Parathyroid adenoma (tissue), 2 donors: ENCODE results near the gene ATRN.
A peak's percentile ranks its signal among the peaks of the same experiment; 100 is the strongest.

ENCODE experiments used
- H2AFZ ChIP-seq: fragments of 300-600 bp; sonication (generic); one replicate; pipeline ENCODE4 v1.7.0; 2017; ENCODE audit warnings: antibody characterized with exemption, mild to moderate bottlenecking
- H3K27ac ChIP-seq: fragments of 300-600 bp; sonication (generic); one replicate; pipeline ENCODE4 v1.7.0; 2017
- H3K27me3 ChIP-seq: fragments of 300-600 bp; sonication (generic); one replicate; pipeline ENCODE4 v1.7.0; 2017; ENCODE audit warnings: low read length; ENCODE audit not compliant: control insufficient read depth, insufficient read depth
- H3K36me3 ChIP-seq: fragments of 300-600 bp; sonication (generic); one replicate; pipeline ENCODE4 v1.7.0; 2017; ENCODE audit warnings: low read length; ENCODE audit not compliant: control insufficient read depth, insufficient read depth
- H3K4me1 ChIP-seq: fragments of 300-600 bp; sonication (generic); one replicate; pipeline ENCODE4 v1.7.0; 2017; ENCODE audit warnings: control low read depth
- H3K4me2 ChIP-seq: fragments of 300-600 bp; sonication (generic); one replicate; pipeline ENCODE4 v1.7.0; 2017; ENCODE audit warnings: low read length
- H3K4me3 ChIP-seq: fragments of 300-600 bp; sonication (generic); one replicate; pipeline ENCODE4 v1.7.0; 2017; ENCODE audit warnings: low read depth, low read length
- H3K79me2 ChIP-seq: fragments of 300-600 bp; sonication (generic); one replicate; pipeline ENCODE4 v1.7.0; 2017; ENCODE audit warnings: control low read depth
- H3K9ac ChIP-seq: fragments of 300-600 bp; sonication (generic); one replicate; pipeline ENCODE4 v1.7.0; 2017; ENCODE audit warnings: mild to moderate bottlenecking
- H3K9me3 ChIP-seq: fragments of 300-600 bp; sonication (generic); one replicate; pipeline ENCODE4 v1.7.0; 2017; ENCODE audit warnings: low read length; ENCODE audit not compliant: control insufficient read depth
- CTCF ChIP-seq: fragments of 300-600 bp; sonication (generic); IDR thresholded peaks from one replicate; pipeline ENCODE4 v1.7.0; 2017; ENCODE audit warnings: antibody characterized with exemption, mild to moderate bottlenecking
- donor health status: primary hyperparathyroidism.

The ATRN gene

DNA sequence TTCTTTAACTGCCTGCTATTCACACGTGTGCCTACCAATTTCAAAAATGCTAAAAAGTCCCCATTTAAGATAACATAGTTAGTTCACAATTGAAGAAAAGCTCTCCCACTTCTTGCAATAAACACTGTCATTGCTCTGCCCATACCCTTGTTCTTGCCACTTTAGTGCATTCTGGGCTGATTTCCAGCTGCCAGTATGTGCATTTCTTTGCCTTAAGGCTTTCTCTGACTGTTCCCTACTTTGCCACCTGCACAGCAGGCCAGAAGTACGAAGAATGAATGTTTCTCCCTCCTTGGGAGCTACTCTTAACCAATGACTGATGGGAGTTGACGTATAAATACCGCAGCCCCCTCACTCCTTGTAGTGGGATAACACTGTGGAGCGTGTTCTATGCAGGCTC, 16.0 kb upstream of the ATRN start:
- Histone ChIP-seq H2AFZ (no peak overlapping the region), H3K36me3 (no peaks in the 10 kb centered on the region), H3K27ac (no peak overlapping the region), H3K79me2 (no peaks in the 10 kb centered on the region), H3K4me1 (peaks cover 2% of the 10 kb centered on the region), H3K4me3 (no peak overlapping the region), H3K27me3 (no peaks in the 10 kb centered on the region), H3K9ac (no peak overlapping the region), H3K9me3 (no peaks in the 10 kb centered on the region), H3K4me2 (no peak overlapping the region)
- no peak for TF ChIP-seq CTCF

GRCh38 chr20:3456648-3457047, 14.2 kb upstream of the ATRN start:
- Histone ChIP-seq H2AFZ (no peak overlapping the region), H3K36me3 (no peaks in the 10 kb centered on the region), H3K27ac (no peak overlapping the region), H3K9me3 (no peaks in the 10 kb centered on the region), H3K9ac (no peak overlapping the region), H3K79me2 (no peaks in the 10 kb centered on the region), H3K4me3 (no peak overlapping the region), H3K27me3 (no peaks in the 10 kb centered on the region), H3K4me1 (peaks cover 8% of the 10 kb centered on the region), H3K4me2 (no peak overlapping the region)
- no peak for TF ChIP-seq CTCF

DNA sequence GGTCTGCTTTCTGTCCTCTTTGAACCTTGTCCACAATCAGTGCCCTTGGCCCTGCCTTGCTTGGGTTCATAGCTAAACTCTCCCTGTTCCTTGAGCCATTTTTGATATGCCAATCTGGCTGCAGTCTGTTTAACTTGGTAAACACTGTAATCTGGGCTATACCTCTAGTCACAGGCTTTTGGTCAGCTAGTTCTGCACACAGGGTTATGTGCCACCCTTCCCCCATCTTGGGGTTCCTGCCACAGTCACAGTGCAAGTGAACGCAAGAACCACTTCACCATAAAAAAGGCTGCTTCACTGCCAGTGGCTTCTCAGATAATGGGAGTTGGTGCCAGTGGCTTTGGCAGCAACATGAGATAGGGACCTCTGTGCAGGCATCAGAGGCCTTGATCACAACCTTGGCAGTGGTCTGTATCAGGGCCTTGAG, 10.9 kb upstream of the ATRN start:
- no peaks in the 10 kb centered on the region for H3K27me3 ChIP-seq
- H3K9me3 ChIP-seq, result no peaks in the 10 kb centered on the region
- no peak overlapping the region for H3K4me2 ChIP-seq
- H3K9ac ChIP-seq, result no peak overlapping the region
- H3K79me2 ChIP-seq, result no peaks in the 10 kb centered on the region
- peaks cover 8% of the 10 kb centered on the region for H3K4me1 ChIP-seq
- H3K36me3 ChIP-seq, result no peaks in the 10 kb centered on the region
- H3K27ac ChIP-seq, result no peak overlapping the region
- H2AFZ ChIP-seq, result peak overlapping the region; percentile 57
- H3K4me3 ChIP-seq, result no peak overlapping the region
- TF ChIP-seq CTCF, result no peak

DNA sequence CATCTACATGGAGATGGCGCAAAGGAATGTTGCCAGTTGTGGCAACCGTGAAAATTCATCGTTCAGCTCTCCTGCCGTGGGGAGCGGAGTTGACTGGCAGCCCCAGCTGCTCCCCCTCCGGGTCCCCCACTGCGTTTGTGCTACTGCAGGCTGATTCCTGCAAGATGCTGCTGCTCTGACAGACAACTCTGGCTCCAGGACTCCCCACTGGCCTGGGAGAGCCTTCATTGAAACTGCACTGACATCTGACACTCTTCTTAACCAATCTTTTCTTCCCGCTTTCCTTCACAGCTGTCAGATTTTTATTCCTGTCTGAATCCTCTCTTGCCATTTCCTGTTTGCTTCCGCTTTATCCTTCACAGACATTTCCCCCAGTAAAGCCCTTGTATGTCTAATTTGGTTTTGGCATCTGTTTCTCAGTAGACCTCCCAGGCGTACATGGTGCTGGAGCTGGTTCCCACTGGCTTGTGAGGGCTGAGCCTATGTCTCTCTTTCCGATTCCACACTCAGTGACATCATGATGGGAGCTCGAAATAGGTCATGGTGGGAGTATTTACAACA, 9.5 kb upstream of the ATRN start:
- H3K4me3 ChIP-seq, result no peak overlapping the region
- no peaks in the 10 kb centered on the region for H3K36me3 ChIP-seq
- H3K27ac ChIP-seq, result no peak overlapping the region
- peaks cover 8% of the 10 kb centered on the region for H3K4me1 ChIP-seq
- H3K4me2 ChIP-seq, result no peak overlapping the region
- no peak overlapping the region for H3K9ac ChIP-seq
- H3K79me2 ChIP-seq, result no peaks in the 10 kb centered on the region
- H3K9me3 ChIP-seq, result no peaks in the 10 kb centered on the region
- H3K27me3 ChIP-seq, result no peaks in the 10 kb centered on the region
- peak overlapping the region; percentile 68 for H2AFZ ChIP-seq
- no peak for TF ChIP-seq CTCF

DNA sequence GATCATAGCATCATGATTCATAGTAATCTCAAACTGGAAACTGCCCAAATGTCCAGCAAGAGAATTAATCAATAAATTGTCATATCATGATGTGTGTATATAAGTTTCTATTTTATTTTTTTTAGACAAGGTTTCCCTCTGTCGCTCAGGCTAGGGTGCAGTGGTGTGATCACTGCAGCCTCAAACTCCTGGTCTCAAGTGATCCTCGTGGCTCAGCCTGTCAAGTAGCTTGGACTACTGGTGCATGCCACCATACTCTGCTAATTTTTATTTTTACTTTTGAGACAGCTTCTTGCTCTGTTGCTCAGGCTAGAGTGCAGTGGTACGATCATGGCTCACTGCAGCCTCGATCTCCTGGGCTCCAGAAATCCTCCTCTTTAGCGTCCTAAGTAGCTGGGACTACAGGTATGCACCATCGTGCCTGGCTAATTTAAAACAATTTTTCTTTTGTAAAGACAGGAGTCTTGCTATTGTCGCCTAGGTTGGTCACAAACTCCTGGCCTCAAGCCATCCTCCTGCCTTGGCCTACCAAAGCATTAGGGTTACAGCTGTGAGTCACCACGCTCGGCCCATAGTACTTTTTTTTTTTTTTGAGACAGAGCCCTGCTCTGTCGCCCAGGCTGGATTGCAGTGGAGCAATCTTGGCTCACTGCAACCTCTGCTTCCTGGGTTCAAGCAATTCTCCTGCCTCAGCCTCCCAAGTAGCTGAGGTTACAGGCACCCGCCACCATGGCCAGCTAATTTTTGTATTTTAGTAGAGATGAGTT, 8.7 kb upstream of the ATRN start:
- Histone ChIP-seq H3K36me3 (no peaks in the 10 kb centered on the region), H2AFZ (no peak overlapping the region), H3K79me2 (no peaks in the 10 kb centered on the region), H3K4me1 (peaks cover 8% of the 10 kb centered on the region), H3K27ac (no peak overlapping the region), H3K4me2 (no peak overlapping the region), H3K9me3 (no peaks in the 10 kb centered on the region), H3K4me3 (no peak overlapping the region), H3K27me3 (no peaks in the 10 kb centered on the region), H3K9ac (no peak overlapping the region)
- TF ChIP-seq CTCF, result no peak
